ENCODE results near the gene PDE1A.

GRCh38 chr2:182446087-182446486 is 19.3 kb upstream of the PDE1A start:
- TF ChIP-seq POLR2A (IDR thresholded peaks at IDR 0.05) (no peak), EP300 (IDR thresholded peaks at IDR 0.05) (no peak), CTCF (IDR thresholded peaks at IDR 0.05) (no peak), POLR2AphosphoS5 (IDR thresholded peaks at IDR 0.05) (no peak)

Measured in stomach (tissue), 4 donors.